Measurements from ENCODE around the gene GRAMD4.

The GRAMD4 gene

DNA sequence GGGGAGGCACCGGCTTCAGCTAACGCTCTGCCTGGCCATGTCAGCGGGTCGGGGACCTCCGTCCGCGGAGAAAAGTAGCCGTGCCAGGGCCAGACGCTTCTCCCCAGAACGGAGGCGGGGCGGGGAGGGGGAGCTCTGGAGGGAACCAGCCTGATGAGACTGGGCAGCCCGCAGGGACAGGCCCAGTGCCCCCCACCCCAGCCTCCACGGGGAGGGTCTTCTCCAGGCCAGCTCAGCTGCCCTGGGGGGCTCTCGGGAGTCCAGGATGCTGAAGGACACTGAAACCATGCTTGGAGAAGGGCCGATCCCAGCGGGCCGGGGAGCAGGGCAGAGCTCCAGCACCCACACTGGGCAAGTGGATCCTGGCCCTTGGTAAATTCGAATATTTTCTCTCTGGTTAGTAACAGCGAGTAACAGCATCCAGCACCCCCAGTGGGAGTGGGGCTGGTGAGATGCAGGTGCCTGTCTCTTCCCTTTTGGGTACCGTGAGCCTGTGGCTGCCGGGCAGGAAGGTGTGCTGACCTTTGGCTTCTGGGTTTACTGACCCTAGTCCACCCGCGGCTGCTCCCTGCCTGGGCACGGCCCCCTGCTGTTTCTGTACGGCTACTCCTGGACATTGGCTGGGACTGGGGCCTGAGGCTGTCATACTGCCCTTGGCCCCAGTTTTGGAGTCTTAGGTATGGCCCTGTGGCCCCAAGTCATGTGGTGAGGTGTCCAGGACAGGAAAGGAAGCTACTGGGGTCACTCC, 35.8 kb downstream of the GRAMD4 start:
- no peak for DNase-seq (ENCODE audit: low spot score)

DNA sequence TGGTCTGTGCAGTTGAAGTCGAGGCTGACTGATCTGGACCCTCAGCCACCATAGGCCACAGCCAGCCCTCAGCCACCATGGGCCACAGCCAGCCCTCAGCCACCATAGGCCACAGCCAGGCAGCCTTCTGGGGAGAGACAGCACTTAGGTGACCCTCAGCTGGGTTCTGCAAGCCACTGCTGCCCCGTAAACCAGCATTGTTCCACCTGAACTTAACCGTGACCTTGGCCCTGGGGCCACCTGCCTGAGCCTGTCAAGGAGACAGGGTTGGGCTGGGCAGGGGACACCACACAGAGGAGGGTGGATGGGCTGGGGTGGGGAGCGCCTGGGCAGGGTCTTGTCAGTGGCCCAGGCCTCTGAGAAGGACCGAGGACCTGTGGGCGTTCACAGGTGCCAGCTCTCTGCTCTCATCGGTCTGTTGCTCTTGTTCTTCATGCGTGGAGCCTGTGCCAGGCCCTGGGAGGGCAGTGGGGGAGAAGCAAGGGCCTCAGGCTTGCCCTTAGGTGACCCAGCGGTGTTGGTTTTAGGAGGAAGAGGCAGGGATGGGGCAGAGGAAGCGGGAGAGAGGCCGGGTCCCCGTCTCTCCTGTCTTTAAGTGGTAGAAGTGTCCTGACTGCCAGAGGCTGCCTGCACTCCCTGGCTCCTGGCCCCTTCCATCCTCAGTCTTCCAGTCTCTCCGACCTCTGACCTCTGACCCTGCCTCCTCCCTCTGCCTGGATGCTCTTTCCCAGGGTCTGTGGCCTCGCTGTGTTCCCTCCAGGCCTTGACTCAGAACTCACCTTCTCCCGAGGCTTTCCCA, 36.9 kb downstream of the GRAMD4 start:
- DNase-seq (ENCODE audit: low spot score), result no peak

DNA sequence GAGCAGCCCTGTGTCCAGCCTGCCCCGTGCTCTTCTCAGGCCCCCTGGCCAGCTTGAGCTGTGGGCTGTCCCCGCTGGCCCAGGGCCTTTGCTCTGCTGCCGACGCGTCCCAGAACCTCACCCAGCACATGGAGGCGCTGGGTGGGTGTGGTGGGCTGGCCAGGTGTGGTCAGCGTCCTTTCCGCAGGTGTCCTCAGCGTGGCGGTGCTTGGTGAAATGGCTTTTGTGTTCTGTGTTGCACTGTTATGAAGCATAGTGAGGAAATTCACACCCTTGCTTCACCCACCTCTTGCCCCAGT, 37.4 kb downstream of the GRAMD4 start:
- DNase-seq (ENCODE audit: low spot score), result no peak

DNA sequence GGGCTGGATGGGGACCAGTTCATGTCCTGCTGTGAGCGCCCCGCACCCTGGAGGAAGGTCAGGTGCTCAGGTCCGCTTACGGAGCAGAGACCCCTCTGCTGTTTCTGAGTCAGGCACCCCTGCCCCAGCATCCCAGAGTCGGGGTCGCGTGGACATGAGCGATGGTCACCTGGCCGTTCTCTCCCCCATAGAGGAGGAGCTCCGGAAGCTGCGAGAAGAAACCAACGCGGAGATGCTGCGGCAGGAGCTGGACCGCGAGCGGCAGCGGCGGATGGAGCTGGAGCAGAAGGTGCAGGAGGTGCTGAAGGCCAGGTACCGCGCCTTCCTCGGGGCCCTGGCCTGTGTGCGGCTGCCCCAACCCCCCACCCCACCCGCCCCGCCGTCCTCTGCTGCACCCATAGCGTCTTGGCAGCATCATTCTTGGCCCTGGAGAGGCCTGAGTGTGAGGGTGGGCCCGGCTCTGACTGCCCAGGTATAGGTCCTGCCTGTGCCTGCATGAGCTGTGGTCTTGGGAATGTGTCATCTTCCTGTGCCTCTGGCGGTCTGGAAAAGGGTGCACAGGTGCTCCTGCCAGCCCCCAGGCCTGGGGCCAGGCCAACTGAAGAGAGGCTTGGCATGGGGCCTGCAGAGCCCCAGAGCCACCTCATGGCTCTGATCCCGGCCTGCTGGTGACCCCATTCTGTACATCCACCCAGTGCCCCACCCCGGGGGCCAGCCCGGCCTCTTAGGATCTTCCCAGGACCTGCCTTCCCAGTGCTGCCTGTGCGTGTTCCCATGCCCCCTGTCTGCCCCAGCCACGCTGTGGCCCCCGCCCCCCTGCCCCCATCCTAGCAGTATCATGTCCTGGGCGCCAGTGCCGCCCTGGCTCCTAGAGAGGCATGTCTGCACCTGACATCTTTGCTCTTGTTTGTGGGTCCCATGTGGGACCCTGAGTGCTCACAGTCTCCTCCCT, 38.1 kb downstream of the GRAMD4 start:
- no peak for DNase-seq (ENCODE audit: low spot score)

DNA sequence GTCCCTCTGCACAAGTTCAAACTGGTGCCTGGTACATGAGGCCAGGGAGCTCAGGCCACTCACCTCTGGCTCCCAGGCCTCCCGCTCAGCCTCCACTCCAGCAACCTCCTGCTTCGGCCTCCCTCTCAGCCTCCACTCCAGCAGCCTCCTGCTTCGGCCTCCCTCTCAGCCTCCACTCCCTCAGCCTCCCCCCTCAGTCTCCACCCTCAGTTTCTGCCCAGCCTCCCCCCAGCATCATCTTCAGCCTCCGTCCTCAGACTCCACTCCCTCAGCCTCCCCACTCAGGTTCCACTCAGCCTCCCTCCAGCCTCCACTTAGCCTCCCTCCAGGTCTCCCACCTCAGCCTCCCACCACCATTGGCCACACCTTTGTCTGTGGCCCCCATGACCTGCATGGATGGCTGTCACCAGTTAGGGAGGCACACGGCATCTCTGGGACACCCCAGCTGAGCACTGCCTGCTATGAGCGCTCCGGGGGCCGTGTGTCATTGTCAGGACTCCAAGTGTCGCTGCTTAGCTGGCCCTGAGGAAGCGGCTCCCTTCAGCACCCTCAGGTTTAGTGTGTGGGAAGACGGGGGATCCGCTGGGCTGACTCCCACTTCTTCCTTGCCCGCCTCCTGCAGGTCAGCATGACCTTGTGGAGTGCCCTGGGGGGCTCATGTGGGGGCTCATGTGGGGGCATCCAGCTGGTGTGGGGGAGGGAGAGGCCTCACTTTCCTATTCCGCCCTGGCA, 39.0 kb downstream of the GRAMD4 start:
- DNase-seq (ENCODE audit: low spot score), result no peak

DNA sequence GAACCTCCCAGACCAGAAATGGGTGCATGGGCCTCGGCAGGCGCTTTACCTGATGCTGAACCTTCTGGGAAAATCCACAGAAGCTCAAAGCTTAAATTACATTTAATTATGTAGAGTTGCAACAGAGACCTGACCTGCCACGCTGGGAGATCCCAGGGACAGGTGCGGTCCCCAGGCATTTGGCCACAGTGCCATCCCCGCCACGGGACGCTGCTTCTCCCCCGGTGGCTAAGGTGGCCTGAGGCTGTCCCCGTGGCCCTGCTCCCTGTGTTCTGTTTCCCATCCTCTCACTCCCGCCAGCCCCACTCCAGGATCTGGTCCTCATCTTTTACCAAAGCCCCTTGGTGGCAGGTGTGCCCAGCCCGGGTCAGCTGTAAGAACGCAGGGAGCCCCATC, 39.6 kb downstream of the GRAMD4 start:
- no peak for DNase-seq (ENCODE audit: low spot score)

DNA sequence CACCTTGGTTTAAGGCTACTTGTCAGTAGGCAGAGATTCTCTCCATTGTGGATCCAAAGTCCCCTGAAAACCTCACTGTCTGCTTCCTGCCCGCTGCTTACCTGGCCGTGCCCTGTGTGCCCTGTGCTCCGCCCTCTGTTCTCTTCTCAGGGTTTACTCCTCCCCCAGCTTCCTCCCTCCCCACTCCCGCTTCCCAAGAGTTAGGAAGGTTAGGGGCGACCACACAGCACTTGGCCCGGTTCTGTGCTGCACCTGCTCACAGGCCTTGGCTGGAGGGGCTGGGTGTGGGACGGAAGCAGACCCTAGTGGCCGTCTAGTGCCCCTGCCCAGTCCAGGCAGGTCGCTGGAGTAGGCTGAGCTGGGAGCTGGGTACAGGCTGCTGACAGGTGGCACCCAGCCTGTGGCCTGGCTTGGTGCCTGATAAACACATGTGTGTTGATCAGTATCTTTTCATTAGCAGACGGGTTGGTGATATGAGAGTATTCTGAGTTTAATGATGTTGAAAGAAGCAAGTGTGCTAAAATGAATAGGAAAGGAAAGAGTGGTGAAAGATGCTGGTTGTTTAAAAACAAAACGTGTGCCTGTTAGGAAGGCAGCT, 40.5 kb downstream of the GRAMD4 start:
- DNase-seq (ENCODE audit: low spot score), result no peak

DNA sequence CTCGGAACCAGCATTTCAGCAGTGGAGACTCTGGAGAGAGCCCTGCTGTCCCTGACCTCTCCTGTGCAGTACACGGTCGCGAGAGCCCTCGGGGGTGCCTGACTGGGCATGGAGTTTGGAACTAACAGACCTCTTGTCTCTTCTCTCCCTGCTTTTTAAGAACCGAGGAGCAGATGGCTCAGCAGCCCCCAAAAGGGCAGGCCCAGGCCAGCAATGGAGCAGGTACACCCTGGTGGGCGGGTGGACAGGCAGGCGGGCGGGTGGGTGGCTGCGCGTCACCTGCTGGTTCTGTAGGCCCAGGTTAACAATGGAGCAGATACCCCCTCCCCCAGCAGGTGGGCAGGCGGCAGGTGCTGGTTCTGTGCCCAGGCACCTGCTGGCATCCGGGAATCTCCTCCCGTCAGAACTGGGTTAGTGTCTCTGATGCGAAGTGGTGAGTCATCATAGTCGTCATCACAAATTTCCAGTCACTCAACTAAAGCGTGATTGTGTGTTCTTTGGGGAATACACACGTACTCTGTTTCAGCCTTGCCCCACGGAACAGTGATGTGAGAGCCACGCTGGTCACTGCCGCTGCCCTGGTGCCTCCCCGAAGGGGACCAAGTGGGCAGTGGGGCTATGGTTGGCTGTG, 41.1 kb downstream of the GRAMD4 start:
- no peak for DNase-seq (ENCODE audit: low spot score)

DNA sequence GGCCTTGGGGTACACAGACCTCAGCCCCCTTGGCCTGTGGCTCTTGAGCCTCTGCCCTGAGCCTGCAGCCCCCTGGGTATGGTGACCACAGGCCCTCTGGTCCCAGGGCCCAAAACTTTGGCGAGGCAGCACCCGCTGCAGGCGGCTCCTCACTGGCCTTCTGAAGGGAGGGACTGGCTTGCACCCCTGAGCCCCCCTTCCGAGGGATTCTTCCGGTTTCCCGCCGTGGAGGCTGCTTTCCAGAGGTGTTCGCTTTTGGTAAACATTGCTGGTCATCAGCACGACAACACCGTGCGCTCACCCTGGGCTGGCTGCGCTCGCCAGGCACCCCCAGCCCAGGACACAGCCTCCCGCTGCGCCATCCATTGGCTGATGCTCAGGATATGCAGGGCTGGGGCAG, 42.0 kb downstream of the GRAMD4 start:
- DNase-seq (ENCODE audit: low spot score), result no peak

DNA sequence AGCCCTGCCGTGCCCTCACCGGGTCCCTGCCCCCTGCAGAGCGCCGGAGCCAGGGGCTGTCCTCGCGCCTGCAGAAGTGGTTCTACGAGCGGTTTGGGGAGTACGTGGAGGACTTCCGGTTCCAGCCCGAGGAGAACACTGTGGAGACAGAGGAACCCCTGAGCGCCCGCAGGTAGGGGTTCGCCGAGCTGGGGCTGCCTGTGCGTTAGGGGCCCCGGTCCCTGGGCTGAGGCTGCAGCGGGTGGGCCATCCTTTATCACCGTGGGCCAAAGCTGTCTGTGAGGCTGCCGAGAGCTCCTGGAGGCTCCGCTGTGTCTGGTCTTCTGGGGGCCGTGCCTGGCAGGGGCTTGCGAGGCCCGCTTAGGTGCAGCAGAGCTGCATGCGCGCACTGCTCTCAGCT, 42.8 kb downstream of the GRAMD4 start:
- DNase-seq (ENCODE audit: low spot score), result no peak

DNA sequence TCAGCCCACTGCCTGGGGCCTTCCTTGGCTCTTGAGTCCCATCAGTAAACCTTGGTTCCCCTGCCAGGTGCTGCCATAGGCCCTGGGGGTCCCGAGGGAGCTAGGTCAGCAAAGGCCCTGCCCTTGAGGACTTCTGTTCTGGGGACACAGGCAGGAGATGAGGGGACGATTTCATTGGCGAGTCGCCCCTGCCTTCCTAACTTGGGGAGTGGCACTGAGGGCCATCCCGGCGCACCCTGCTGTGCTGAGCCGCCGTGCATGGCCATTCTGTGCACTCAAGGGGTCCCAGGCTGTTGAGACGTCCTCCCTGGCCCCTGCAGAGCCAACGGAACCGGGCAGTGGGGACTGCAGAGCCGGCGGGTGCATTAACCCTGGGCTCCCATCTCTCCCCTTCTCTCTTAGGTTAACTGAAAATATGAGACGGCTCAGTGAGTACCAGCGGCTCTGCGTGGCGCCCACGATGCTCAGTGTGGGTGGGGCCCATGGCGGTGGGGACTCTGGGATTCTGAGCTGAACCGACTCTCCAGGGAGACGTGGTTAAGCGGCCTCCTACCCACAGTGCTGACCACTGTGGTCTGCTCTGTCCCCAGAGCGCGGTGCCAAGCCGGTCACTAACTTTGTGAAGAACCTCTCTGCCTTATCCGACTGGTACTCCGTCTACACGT, 43.4 kb downstream of the GRAMD4 start:
- no peak for DNase-seq (ENCODE audit: low spot score)

DNA sequence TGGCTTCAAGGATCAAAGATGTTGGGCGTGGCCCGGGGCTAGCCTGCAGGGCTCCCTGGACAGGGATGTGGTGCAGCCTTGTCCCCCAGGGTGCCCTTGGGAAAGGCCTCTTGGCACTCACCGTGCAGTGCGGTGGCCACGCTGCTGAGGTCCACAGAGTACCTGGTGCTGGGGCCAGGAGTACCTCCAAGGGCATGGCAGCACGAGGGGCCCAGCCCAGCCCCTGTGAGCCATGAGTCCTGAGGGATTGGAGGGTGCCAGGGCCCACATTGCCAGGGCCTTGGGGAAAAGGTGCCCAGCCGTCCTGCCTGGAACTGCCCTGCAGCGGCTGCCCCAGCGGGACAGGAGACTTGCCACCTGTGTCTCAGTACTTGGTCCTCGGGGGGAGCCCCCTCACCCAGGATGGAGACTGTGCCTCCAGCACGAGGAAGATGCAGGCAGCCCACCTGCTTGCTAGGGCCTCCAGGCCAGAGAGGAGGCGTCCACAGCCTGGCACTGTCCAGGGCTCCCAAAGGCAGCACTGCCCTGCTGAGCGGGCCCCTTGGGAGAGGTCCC, 44.2 kb downstream of the GRAMD4 start:
- DNase-seq (ENCODE audit: low spot score), result no peak

DNA sequence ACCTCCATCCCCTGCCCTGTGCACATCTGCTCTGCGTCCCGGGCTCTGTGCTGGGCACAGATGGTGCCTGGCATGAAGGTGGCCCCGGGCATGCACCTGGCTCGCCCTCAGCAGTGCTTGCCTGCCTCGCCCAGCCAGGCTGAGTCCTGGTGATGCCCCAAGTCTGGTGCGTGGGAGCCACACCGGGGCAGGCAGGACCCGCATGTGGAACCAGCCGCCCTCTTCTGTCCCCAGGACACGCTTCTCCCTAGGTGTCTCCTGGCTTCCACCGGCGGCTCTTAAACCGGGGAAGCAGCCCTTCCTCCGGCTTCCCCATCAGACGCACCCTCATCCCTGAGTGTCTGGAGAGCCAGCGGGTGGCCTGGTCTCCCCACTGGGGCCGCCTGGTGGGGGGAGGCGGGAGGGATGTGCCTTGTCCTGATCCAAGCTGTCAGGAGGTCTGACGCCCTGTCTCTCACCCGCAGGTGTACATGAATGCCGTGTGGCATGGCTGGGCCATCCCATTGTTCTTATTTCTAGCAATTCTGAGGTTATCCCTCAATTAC, 45.0 kb downstream of the GRAMD4 start:
- DNase-seq (ENCODE audit: low spot score), result no peak

DNA sequence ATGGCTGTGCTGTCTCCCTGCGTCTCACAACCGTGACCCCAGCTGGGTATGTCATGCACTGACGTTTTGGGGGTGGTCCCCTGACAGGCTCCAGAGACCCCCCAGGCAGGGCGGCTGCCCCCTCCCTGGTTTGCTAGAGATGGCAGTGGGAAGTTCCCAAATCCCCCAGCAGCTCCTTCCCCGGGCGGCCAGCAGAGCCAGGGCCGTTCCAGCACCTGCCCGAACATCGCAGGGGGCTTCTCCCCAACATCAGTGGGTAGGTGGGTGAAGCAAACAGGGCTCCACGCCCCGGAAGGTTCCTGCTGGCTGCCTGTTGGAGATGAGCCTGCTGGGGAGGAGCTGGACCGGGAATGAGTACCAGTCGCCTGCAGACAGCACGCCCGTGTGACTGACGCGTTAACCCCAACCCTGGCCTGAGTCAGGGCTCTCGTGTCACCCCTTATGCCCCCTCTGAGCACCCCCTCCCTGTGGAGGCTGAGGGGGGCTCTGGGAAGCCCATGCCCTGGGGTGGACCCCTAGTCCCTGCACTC, 45.6 kb downstream of the GRAMD4 start:
- no peak for DNase-seq (ENCODE audit: low spot score)

DNA sequence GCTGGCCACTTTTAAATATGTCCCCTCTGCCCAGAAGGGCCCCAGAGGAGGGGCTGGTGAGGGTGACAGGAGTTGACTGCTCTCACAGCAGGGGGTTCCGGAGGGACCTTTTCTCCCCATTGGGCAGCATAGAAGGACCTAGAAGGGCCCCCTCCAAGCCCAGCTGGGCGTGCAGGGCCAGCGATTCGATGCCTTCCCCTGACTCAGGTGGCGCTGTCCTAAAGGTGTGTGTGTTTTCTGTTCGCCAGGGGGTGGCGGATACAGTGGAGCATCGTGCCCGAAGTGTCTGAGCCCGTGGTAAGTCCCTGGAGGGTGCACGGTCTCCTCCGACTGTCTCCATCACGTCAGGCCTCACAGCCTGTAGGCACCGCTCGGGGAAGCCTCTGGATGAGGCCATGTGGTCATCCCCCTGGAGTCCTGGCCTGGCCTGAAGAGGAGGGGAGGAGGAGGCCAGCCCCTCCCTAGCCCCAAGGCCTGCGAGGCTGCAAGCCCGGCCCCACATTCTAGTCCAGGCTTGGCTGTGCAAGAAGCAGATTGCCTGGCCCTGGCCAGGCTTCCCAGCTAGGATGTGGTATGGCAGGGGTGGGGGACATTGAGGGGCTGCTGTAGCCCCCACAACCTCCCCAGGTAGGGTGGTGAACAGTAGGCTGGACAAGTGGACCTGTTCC, 46.5 kb downstream of the GRAMD4 start:
- DNase-seq (ENCODE audit: low spot score), result no peak

DNA sequence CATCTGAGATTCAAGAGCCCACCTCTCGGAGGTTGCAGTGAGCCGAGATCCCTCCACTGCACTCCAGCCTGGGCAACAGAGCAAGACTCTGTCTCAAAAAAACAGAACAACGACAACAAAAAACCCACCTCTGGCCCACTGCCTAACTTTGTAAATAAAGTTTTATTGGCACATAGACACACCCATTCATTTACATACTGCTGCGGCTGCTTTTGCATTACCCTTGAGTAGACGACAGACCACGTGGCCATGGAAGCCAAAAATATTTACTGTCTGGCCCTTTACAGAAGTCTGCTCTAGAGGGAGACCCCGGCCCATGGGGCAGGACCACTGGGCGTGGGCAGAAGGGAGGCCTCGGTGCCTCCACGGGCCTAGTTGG, 47.0 kb downstream of the GRAMD4 start:
- DNase-seq (ENCODE audit: low spot score), result no peak

DNA sequence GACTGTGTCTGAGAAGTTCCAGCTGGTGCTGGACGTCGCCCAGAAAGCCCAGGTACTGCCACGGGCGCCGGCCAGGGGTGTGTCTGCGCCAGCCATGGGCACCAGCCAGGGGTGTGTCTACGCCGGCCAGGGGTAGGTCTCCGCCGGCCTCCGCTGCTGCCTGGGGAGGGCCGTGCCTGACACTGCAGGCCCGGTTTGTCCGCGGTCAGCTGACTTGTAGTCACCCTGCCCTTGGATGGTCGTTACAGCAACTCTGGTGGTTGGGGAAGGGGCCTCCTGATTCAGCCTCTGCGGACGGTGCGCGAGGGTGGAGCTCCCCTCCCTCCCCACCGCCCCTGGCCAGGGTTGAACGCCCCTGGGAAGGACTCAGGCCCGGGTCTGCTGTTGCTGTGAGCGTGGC, 47.9 kb downstream of the GRAMD4 start:
- DNase-seq (ENCODE audit: low spot score), result no peak

DNA sequence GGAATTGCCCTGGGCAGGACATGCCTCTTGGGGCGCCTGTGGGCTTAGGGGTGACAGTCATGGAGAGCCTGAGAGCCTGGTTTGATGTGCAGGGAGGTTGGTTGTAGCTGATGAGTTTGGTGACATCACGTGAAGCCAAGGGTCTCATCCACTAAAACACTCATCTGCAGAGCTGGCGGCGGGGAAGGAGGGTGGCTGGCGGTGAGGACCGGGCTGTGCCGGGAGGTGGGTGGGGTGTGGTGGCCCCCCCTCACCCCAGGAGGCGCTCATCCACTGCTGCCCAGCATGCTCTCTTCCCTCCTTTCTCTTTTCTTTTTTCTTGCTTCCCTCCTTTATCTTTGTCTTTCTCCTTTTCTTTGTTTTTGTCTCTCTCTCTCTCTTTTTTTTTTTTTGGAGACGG, 49.0 kb downstream of the GRAMD4 start:
- no peak for DNase-seq (ENCODE audit: low spot score)

DNA sequence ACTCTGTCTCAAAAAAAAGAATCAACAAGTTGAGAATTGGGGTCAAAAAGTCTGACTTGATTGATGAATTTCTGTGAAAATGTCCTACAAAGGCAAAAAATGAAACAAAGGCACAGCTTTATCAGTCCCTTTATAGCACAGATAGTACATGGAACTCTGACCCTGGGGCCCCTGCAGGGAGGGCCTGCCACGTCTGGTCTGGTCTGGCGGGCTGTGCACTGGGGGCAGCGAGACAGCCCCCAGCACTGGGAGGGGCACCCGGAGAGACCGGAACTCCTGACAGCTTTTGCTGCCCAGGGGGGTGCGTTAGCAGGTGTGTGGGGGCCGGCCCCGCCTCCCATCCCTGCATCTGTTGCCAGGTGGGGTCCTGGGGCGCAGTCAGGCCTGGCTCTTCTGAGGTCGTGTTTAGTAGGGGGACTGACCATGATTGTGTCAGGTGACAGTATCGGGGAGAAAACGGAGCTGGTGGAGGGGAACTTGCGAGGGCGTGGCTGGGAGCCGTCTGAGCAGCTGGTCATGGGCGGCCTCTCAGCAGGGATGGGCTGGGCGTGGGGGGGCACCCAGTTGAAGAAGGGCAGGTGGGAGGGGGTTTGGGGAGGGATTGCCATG, 51.7 kb downstream of the GRAMD4 start:
- no peak for DNase-seq (ENCODE audit: low spot score)

All from globus pallidus (tissue), 1 donor.